ENCODE data around the gene LAMTOR2.
A peak's percentile ranks its signal among the peaks of the same experiment; 100 is the strongest.

The LAMTOR2 gene

DNA sequence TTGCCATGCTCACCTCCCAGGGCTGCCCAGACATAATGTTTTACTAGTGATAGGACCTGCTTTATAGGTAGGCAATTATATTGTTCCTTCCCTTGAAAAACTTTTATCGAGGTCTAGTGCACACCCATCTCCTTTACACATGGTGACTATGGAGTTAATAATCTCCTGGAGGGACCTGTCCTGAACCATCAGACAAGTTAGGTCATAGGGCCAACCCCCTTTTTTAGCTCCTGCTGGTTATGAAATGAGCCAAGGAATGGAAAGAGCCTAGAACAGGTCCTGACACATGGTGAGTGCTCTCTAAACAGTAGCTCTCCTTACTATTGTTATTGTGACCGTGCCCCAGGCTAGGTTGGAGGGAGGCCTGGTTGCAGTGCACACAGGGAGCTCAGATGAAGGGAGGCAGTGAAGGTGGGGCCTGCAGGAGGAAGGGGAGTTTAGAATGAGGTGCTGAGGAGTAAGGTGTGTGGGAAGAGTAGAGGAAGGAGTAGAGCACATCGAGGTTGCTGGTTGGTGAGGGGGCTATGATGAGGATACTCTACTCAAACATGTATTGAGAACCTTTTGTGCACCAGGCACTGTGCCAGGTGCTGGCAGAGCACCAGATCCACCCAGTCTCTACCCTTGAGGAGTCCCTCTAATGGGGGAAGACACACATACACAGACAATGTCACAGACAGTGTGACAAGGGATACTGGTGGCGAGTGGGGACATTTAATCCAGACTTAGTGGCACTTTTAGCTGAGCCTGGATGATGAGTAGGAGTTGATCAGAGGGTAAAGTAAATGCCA is 45.8 kb downstream of the LAMTOR2 start:
- DNase-seq = no peak

DNA sequence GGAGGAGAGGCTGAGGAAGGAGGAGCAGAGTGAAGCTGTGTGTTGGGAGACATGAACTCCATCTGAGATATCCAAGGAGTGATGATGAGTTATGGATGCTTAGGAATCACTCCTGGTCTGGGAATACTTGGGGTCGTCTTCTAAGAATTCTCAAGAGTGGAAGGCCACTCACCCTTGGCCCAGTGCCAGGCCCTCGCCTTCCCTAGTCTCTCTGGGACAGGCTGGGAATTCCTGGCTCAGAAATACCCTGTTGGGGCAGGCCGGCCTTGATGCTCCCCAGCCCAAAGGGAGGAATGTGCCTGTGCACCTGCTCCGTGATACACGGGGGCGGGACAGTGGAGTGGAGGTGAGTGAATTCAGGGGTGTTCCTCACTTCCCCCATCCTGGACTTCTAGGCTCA is 47.3 kb downstream of the LAMTOR2 start:
- DNase-seq = no peak

DNA sequence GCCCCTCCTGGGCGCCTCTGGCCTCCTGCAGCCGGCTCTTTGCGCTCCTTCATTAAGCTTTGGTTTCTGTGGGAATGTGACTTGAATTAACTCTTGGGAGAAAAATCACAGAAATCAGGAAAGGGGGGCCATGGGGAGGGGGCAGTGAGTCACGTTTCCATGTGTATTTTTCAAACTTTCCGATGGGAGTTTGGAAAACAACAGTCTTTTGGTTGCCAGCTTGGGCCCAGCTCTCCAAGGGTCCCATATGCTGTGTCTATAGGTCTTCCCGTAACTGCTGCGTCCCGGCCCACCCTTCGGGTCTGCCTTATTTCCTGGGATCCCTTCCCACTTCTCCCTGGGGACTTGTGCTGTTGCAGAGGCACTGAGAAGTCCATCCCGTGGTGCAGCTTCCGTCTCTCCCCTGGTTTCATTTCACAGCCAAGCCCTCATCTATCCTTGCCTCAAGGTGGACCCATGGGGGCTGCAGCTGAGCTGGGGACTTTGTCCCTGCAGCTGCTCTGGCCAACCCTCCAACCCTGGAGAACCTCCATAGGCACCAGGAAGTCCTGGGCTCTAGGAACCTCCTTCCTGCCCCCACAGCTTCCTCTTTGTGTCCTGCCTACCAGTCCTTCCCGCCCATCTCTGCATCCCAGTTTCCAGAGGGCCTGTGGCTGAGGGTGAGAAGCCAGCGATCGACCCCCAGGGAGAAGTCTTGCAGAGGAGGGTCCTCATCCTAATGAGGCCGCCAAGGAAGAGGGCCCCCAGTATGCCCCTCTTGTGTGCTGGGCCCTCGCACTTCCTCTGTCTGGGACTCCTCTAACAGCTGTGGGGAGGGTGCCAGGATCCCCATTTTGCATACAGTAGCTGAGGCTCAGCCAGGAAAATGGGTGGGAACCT is 48.3 kb downstream of the LAMTOR2 start:
- peak in 1 of 2 donors; percentile 56 for DNase-seq

DNA sequence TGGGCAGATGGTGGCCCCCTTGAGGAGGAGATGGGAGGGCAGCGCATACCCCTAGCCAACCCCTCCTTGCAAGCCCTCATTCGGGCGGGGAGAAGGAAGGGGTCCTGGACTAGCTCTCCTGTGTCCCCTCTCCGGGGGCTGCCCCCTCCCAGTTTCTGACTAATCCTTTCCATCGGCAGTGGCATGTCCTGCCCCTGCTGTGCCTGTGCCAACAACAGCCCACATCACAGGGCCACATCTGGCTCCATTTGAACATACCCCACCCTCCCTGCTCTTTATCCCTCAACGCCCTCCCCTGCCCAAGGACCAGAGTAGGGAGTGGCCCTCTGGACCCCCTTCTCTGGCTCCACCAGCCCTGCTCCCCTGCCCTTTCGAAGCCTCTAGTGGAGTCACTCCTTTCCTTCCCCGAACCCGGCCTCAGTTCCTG is 49.0 kb downstream of the LAMTOR2 start:
- peak in 1 of 2 donors; percentile 27 for DNase-seq

DNA sequence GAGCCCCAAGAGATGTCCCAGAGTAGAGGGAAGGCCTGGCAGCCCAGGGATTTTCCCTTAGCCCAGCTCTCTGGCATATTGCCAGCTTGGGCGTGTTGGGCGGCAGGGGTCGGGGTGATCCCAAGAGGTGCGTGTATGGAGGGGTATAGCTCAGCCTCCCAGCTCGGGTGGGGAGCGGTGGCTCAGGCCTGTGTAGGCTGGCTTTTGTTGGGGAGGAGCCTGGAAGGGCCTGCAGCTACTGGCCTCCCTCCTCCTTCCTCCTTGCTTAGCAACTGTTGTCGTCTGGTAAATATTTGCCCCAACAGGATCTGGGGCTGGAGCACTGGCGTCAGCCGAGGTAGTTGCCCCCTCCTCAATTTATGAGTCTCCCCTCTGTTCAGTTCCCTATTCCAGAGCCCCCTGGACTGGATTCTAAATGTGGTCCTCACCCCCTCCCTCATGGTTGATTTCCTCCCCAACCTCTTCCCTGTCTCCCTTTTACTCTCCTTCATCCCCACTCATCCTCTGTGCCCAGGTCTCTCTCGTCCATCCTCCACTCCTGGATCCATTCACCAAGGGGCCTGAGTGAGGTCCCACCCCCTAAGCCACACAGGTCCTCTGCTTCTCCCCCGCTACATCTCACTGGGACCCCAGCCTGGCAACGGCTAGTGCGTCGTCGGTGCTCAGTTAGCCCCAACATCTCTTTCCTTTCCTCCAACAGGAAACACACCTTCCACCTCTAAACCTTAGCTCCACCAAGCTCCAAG is 49.7 kb downstream of the LAMTOR2 start:
- DNase-seq = peak; percentile 28 to 39

DNA sequence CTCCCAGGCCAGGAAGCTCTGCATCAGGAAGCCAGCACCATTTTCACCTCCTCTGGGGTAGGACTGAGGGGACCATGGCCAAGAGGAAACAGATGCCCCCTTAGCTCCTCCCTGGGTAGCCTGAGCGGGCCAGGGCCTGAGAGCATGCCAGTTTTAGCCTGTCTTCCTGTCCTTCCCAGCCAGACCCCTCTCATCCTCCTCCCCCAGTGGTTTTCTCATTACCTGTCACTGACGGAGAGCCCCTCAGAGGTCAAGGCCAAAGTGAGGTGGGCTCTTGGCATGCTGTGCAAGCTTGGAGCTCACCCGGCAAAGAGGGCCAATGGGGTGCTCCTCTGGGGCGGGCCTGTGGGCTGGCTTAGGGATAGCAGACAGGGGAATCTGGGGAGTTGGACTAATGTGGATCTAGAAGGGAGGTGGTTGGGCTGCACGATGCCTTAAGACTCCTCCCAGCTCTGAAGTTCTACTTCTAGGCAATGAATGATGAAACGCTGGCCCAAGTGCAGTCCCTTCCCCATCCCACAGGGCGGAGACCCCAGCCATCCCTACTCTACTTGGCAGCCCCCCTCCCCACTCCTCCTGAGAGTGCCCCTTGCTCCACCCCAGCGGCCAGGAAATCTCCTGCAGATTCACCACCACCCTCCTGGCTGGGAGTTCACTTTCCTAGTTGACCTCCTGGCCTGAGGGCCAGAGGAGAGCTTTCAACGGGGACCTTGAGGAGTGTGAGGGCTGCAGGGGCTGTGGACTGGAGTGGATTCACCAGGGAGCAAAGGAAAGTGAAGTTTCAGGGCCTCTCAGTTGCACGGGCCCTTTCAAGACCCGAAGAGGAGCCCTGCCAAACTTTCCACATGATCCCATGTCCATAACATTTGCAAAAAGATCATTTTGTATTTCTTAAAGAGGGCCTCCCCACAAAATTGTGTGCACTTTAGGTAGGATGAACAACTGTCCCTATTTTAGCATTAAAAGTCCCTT is 50.6 kb downstream of the LAMTOR2 start:
- peak in 1 of 2 donors; percentile 34 for DNase-seq

DNA sequence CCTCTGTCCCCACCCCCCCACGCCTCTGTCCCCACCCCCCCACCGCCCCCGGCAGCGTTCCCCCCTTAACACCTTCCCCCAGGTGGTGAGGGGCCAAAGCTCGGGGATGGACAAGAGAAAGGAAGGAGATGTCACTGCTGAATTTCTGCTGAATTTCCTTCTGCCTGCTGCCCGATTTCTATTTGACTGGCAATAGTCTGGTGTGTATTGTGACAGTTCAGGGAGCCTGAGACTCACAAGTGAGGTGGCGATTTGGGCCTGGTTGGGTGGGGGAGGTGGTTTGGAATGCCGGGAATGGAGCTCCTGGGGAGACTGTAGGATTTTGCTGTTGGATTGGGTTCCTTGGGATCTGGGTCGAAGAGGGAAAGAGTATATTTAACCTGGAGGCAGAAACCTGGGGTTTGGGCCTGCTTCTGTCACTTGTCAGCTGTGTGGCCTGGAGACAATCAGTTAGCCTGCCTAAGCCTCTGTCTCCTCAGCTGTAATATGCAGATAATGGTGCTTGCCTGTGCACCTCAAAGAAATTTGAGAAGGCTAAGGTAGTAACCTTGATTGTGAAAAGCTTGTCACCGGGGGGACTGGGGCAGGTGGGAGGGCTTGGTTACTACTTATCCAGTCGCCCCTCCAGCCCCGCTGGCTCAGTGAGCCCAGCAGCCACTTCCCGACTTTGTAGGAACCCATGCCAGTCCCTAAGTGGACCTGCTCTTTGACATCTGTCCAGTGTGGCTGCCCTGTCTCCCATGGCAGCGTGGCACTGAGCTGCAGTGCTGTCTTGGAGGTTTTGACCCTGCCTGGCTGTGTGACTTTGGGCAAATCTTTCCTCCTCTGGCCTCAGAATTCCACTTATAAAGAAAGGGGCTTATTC is 52.3 kb downstream of the LAMTOR2 start:
- no peak for DNase-seq

DNA sequence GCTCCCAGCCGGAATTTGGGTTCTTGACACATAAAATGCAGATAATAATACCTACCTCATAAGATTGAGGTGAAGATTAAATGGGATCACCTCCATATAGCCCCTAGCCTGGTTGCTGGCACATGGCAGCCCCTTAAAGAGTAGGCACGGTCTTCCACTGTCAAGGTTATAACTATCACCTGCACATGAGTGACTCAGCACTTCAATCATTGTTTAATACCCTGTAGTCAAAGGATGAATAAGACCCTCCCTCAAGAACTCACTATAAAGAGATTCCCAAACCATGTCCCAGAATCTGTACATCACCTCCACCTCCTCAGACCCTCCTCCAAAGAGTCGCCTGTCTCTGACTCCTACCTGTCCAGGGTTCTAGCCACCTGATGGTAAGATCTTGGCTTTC is 53.5 kb downstream of the LAMTOR2 start:
- DNase-seq = no peak

All from bone marrow (tissue), 2 donors.